Eye (tissue), 1 donor: ENCODE measurements around the gene EEF1AKMT1.

ENCODE experiments used
- DNase-seq: peaks from one replicate; pipeline ENCODE4 v3.0.0-alpha.2; 2015

Gene EEF1AKMT1

GRCh38 chr13:20689291-20689690 lies 84.5 kb downstream of the EEF1AKMT1 start:
- no peak for DNase-seq

GRCh38 chr13:20686863-20687579 lies 86.7 kb downstream of the EEF1AKMT1 start:
- DNase-seq, result no peak

GRCh38 chr13:20686167-20686566 lies 87.6 kb downstream of the EEF1AKMT1 start:
- no peak for DNase-seq

DNA sequence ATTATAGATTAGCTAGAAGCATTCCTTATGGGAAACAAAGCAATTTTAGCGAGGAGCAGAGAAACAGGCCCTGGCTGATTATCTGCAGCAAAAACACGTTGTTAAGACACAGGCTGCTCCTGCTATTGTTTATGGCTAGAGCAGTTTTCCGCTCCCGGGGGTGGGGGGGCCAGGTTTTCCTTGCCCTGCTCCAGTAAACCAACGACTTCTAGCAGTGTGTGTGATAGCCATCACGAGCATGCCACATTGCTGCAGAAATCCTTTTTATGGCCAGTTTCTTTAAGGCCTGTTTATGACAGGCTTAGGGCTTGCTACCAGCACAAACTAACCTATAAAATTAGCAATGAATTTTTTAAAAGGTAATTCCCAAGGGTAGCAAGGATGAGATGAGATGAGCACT lies 88.7 kb downstream of the EEF1AKMT1 start:
- no peak for DNase-seq

DNA sequence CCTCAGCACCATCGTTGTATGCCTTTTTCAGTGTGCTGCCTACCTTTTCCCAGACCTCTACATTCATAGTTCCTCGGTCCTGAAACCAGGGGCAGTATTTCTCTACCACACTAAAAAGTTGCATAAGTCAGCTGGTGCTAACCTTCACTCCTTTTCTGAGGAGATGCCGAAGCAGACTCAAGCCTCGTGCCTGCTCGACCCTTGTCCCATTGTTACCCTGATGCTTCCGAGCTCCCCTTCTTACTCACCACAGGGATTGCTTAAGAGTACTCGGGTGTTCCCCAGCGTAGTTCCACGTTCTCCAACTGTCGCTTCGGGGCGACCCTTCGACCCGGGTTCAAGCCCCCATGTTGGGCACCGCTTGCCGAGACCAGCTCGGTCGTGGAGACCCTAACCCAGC lies 89.2 kb downstream of the EEF1AKMT1 start:
- DNase-seq, result no peak

DNA sequence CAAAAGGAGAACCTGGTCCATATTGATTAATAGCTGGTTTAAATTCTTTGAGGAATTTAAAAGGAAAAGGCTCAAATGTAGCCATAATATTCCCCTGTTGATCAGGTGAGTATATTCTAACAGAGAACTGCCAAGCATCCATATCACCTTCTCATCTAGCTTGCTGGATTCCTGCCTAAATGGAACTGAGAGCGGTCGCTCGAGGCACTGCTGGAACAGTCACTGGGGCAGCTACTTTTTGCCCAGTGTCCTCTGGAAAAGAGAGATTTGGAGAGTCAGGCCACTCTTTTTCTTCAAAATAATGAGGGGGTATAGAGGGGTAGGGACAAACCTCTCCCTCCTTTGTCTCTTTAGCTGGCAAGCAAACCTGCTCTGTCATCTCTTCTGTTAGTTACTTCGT lies 89.7 kb downstream of the EEF1AKMT1 start:
- no peak for DNase-seq

DNA sequence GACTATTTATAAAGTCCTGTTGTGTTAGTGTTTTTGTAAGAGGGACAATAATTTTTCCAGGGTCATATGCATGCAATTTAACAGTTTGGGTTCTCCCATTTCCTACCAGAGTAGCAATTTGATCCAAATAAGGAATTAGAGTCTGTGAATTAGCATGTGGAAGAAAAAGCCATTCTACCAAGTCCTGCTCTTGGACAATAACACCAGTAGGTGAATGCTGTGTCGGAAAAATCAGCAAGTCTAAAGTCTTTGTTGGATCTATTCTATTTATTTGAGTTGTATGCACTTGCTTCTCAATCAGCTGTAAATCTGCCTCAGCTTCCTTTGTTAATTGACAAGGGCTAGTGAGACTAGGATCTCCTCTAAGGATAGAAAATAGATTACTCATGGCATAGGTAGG lies 91.7 kb downstream of the EEF1AKMT1 start:
- DNase-seq, result no peak

DNA sequence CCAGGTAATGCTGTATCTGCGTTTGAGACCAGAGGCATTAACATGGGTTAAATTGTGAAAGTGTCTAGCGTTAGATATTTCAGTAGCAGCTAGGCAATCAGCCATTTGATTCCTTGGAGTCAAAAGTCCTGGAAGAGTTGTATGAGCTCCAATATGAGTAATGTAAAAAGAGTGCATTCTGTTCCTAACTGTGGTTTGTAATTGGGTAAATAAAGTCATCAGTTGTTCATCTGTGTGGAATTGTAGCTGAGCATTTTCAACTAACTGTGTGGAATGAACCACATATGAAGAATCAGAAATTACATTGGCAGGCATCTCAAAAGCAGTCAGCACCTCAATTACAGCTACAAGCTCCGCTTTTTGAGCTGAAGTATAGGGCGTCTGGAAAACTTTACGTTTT lies 92.3 kb downstream of the EEF1AKMT1 start:
- DNase-seq, result peak; percentile 36

- no peak for DNase-seq
These were observed 93.2 kb downstream of the EEF1AKMT1 start for GRCh38 chr13:20680416-20681080.

GRCh38 chr13:20679879-20680278 lies 93.9 kb downstream of the EEF1AKMT1 start:
- no peak for DNase-seq
